ENCODE data around the gene CRYL1. TPM values are rescaled to one million over a fixed set of nuclear protein-coding genes. Genes with fewer than 3 reads are reported as not detected.

The CRYL1 gene
- total RNA-seq, 1 experiment from 2014 or later, result 5.9 TPM

DNA sequence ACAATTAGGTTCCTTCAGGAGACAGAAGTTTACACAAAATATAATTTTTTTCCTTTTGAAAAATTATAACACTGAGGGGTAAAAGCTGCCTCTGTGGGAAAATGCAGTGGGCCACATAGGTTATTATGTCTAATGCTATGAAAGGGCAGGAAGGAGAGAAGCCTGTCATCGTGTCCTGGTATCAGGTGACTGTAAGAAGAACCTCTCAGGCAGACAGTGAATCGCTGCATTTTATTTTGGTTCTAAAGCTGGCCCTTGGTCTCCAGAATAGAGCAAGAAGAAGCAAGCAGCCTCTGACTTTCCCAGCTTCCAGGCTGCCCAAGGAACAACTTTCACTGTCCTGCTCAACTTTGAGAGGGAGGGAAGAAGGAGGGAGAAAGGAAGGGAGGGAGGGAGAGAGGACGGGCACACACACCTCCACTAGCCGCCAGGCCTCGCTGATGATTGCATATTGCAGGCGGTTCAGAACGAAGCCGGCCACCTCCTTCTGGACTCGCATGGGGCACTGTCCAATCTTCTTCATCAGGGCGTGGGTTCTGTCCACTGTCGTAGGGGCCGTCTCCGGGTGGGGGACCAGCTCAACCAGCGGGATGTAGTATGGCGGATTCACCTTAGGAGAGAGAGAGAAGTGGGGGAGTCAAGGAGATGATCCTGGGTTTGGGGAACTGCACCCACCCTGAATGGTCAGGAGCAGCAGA is 93.8 kb downstream of the CRYL1 start:
- no peak for DNase-seq (ENCODE audit: low spot score)
- H3K27ac ChIP-seq (ENCODE audit: low read depth, low read length, poor library complexity, severe bottlenecking), result no peak overlapping the region
- POLR2A ChIA-PET (ENCODE audit: low non-redundant PET), result no interaction called here
- intact Hi-C loops (cut with micrococcal nuclease; ENCODE audit: unreplicated experiment), result no loop called here
- H3K36me3 ChIP-seq (ENCODE audit: insufficient read depth, low read length, poor library complexity, severe bottlenecking), result no peaks in the 10 kb centered on the region
- H3K4me1 ChIP-seq (ENCODE audit: insufficient read depth, low read length, poor library complexity, severe bottlenecking), result no peaks in the 10 kb centered on the region
- H3K9me3 ChIP-seq (ENCODE audit: low read depth, low read length, poor library complexity, severe bottlenecking), result no peaks in the 10 kb centered on the region
- TF ChIP-seq EZH2 (IDR thresholded peaks at IDR 0.05; ENCODE audit: borderline replicate concordance, low read depth, low read length, poor library complexity, severe bottlenecking), result no peak
- TF ChIP-seq, protein P1, sequence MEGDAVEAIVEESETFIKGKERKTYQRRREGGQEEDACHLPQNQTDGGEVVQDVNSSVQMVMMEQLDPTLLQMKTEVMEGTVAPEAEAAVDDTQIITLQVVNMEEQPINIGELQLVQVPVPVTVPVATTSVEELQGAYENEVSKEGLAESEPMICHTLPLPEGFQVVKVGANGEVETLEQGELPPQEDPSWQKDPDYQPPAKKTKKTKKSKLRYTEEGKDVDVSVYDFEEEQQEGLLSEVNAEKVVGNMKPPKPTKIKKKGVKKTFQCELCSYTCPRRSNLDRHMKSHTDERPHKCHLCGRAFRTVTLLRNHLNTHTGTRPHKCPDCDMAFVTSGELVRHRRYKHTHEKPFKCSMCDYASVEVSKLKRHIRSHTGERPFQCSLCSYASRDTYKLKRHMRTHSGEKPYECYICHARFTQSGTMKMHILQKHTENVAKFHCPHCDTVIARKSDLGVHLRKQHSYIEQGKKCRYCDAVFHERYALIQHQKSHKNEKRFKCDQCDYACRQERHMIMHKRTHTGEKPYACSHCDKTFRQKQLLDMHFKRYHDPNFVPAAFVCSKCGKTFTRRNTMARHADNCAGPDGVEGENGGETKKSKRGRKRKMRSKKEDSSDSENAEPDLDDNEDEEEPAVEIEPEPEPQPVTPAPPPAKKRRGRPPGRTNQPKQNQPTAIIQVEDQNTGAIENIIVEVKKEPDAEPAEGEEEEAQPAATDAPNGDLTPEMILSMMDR (conservative IDR thresholded peaks at IDR 0.05; ENCODE audit: low read depth, low read length), result no peak
- H3K4me3 ChIP-seq (ENCODE audit: low read depth, low read length, poor library complexity, severe bottlenecking), result no peak overlapping the region
- CTCF ChIA-PET, result no interaction called here
- no TSS peak for BruUV-seq (replicated peaks)
- no peaks in the 10 kb centered on the region for H3K27me3 ChIP-seq (replicated peaks; ENCODE audit: insufficient read depth, low read depth, low read length, poor library complexity)

DNA sequence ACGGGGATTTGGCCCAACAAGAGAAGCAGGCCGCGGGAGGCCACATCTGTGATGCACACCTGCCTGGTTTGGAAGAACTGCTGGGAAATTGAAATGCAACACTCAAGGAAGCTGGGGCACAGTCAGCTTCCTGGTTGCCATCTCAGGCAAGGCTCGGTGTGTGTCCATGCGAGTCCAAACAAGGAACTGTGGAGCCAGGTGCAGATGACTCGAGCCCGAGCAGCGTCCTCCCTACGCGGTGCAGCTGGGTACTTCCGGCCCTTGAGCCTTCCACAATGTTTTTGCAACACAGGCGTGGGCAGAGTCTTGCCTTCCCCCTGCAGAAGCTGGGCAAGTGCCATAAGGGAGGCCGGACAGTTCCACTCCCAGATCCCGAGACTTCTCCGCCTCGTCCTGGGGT is 94.6 kb downstream of the CRYL1 start:
- BruUV-seq (replicated peaks), result no TSS peak
- TF ChIP-seq EZH2 (IDR thresholded peaks at IDR 0.05; ENCODE audit: borderline replicate concordance, low read depth, low read length, poor library complexity, severe bottlenecking), result no peak
- TF ChIP-seq, protein P1 (conservative IDR thresholded peaks at IDR 0.05; ENCODE audit: low read depth, low read length), result no peak
- POLR2A ChIA-PET (ENCODE audit: low non-redundant PET), result no interaction called here
- H3K4me1 ChIP-seq (ENCODE audit: insufficient read depth, low read length, poor library complexity, severe bottlenecking), result no peaks in the 10 kb centered on the region
- DNase-seq (ENCODE audit: low spot score), result no peak
- intact Hi-C loops (cut with micrococcal nuclease; ENCODE audit: unreplicated experiment), result no loop called here
- no peak overlapping the region for H3K27ac ChIP-seq (ENCODE audit: low read depth, low read length, poor library complexity, severe bottlenecking)
- CTCF ChIA-PET, result no interaction called here
- no peaks in the 10 kb centered on the region for H3K27me3 ChIP-seq (replicated peaks; ENCODE audit: insufficient read depth, low read depth, low read length, poor library complexity)
- H3K9me3 ChIP-seq (ENCODE audit: low read depth, low read length, poor library complexity, severe bottlenecking), result no peaks in the 10 kb centered on the region
- H3K36me3 ChIP-seq (ENCODE audit: insufficient read depth, low read length, poor library complexity, severe bottlenecking), result no peaks in the 10 kb centered on the region
- H3K4me3 ChIP-seq (ENCODE audit: low read depth, low read length, poor library complexity, severe bottlenecking), result no peak overlapping the region

DNA sequence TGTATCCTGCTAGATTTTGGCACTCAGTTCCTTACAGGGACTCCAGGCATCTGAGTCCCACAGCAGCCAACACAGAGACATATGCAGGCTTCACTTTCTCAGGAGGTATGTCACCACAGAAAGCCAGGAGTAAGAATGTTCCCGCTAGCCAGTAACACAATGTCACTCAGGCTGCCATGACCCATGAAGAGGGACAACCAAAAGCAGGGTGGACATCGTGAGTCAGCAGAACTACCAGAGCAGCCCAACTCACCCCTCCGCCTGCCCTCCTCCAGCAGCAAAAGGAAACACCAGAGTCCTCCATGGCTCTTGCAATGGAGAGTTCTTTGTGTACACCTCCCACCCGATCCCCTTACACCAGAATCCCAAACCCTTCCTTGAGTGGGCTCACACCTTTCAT is 95.4 kb downstream of the CRYL1 start:
- Histone ChIP-seq H3K27me3 (replicated peaks; ENCODE audit: insufficient read depth, low read depth, low read length, poor library complexity) (no peaks in the 10 kb centered on the region), H3K4me3 (ENCODE audit: low read depth, low read length, poor library complexity, severe bottlenecking) (no peak overlapping the region), H3K36me3 (ENCODE audit: insufficient read depth, low read length, poor library complexity, severe bottlenecking) (no peaks in the 10 kb centered on the region), H3K9me3 (ENCODE audit: low read depth, low read length, poor library complexity, severe bottlenecking) (no peaks in the 10 kb centered on the region), H3K27ac (ENCODE audit: low read depth, low read length, poor library complexity, severe bottlenecking) (no peak overlapping the region), H3K4me1 (ENCODE audit: insufficient read depth, low read length, poor library complexity, severe bottlenecking) (no peaks in the 10 kb centered on the region)
- CTCF ChIA-PET, result no interaction called here
- intact Hi-C loops (cut with micrococcal nuclease; ENCODE audit: unreplicated experiment), result no loop called here
- DNase-seq (ENCODE audit: low spot score), result no peak
- BruUV-seq (replicated peaks), result no TSS peak
- POLR2A ChIA-PET (ENCODE audit: low non-redundant PET), result no interaction called here
- TF ChIP-seq EZH2 (IDR thresholded peaks at IDR 0.05; ENCODE audit: borderline replicate concordance, low read depth, low read length, poor library complexity, severe bottlenecking), result no peak
- TF ChIP-seq, protein P1 (conservative IDR thresholded peaks at IDR 0.05; ENCODE audit: low read depth, low read length), result no peak

All from A673 (cell line).